MCF 10A (cell line): ENCODE results near the gene CAMP. TPM values are rescaled to one million over a fixed set of nuclear protein-coding genes. Genes with fewer than 3 reads are reported as not detected.

Experiments
- BruUV-seq: library from RNA; stranded (reverse); fragments of 400-500 nt; replicated peaks from 2 replicates; lab custom pipeline; 2021; lab: Mats Ljungman, UMichigan
- CTCF ChIA-PET: fragments of 300-600 bp; sonication (Branson Sonifier 250); formaldehyde crosslinking; extraction: SDS; loops from one replicate; lab custom pipeline; 2021; ENCODE audit warnings: antibody characterized with exemption, inconsistent platforms; lab: Yijun Ruan, JAX
- POLR2A ChIA-PET: fragments of 300-600, 350-650 bp; sonication (Branson Sonifier 250); formaldehyde crosslinking; extraction: SDS; loops from one replicate; lab custom pipeline; 2020; ENCODE audit warnings: antibody characterized with exemption, inconsistent platforms; lab: Yijun Ruan, JAX
- DNase-seq: peaks from one replicate; pipeline ENCODE4 v3.0.0-alpha.2; 2018; ENCODE audit not compliant: unreplicated experiment
- H3K27ac Mint-ChIP-seq: one replicate; pipeline ENCODE4 v1.8.0; 2022; ENCODE audit warnings: mild to moderate bottlenecking, low read depth, mixed read lengths; ENCODE audit not compliant: unreplicated experiment
- H3K27me3 Mint-ChIP-seq: one replicate; pipeline ENCODE4 v1.8.0; 2022; ENCODE audit warnings: mixed read lengths; ENCODE audit not compliant: insufficient read depth, unreplicated experiment
- H3K36me3 Mint-ChIP-seq: one replicate; pipeline ENCODE4 v1.8.0; 2022; ENCODE audit warnings: mild to moderate bottlenecking, moderate library complexity, mixed read lengths; ENCODE audit not compliant: insufficient read depth, unreplicated experiment
- H3K4me1 Mint-ChIP-seq: one replicate; pipeline ENCODE4 v1.8.0; 2022; ENCODE audit warnings: mixed read lengths; ENCODE audit not compliant: insufficient read depth, unreplicated experiment
- H3K4me3 Mint-ChIP-seq: one replicate; pipeline ENCODE4 v1.8.0; 2022; ENCODE audit warnings: mild to moderate bottlenecking, moderate library complexity, mixed read lengths; ENCODE audit not compliant: unreplicated experiment
- H3K9me3 Mint-ChIP-seq: one replicate; pipeline ENCODE4 v1.8.0; 2022; ENCODE audit warnings: mixed read lengths; ENCODE audit not compliant: unreplicated experiment
- CTCF ChIP-seq: fragments of 200-600 bp; IDR thresholded peaks from one replicate; pipeline ENCODE4 v1.8.0; 2022; ENCODE audit warnings: antibody characterized with exemption, mild to moderate bottlenecking; ENCODE audit not compliant: unreplicated experiment
- intact Hi-C: fragments of 100-400 bp; cut with micrococcal nuclease; formaldehyde crosslinking; loops from 2 replicates; pipeline ENCODE4 v1.14.1; 2022
- total RNA-seq: library from RNA; stranded (reverse); gene quantifications from 2 replicates; pipeline ENCODE4 v1.2.3, GENCODE V29; 2022

Gene CAMP
- total RNA-seq, 1 experiment from 2014 or later = 0.72 TPM

GRCh38 chr3:48180531-48181253, 42.6 kb upstream of the CAMP start:
- H3K27ac Mint-ChIP-seq = peak overlapping the region; percentile 35
- H3K9me3 Mint-ChIP-seq = no peaks in the 10 kb centered on the region
- no peak for DNase-seq
- peaks cover 53% of the 10 kb centered on the region for H3K36me3 Mint-ChIP-seq
- BruUV-seq = no TSS peak
- H3K27me3 Mint-ChIP-seq = no peaks in the 10 kb centered on the region
- H3K4me3 Mint-ChIP-seq = no peak overlapping the region
- TF ChIP-seq CTCF = no peak
- no peaks in the 10 kb centered on the region for H3K4me1 Mint-ChIP-seq
- ChIA-PET POLR2A (no interaction called here), CTCF (interaction anchor here (1.0 kb wide), 1 partner anchor 21 kb away, joined by 4 read pairs; no protein-coding TSS in a partner anchor)
- intact Hi-C loops = no loop called here

- no peak overlapping the region for H3K4me3 Mint-ChIP-seq
- peaks cover 42% of the 10 kb centered on the region for H3K36me3 Mint-ChIP-seq
- no peaks in the 10 kb centered on the region for H3K27me3 Mint-ChIP-seq
- ChIA-PET POLR2A (interaction anchor here (1.0 kb wide), 1 partner anchor 33 kb away, joined by 3 read pairs; no protein-coding TSS in a partner anchor), CTCF (interaction anchor here (0.5 to 2.1 kb wide), 2 partner anchors 11 to 23 kb away, joined by 4 to 9 read pairs; no protein-coding TSS in a partner anchor)
- TF ChIP-seq CTCF = no peak
- no peak overlapping the region for H3K27ac Mint-ChIP-seq
- no TSS peak for BruUV-seq
- H3K9me3 Mint-ChIP-seq = no peaks in the 10 kb centered on the region
- H3K4me1 Mint-ChIP-seq = peaks cover 11% of the 10 kb centered on the region
- no peak for DNase-seq
- intact Hi-C loops = no loop called here
Measured at GRCh38 chr3:48184299-48184698, 39.0 kb upstream of the CAMP start.

- peak; percentile 15 for DNase-seq
- no peaks in the 10 kb centered on the region for H3K27me3 Mint-ChIP-seq
- no peak for TF ChIP-seq CTCF
- H3K9me3 Mint-ChIP-seq = no peaks in the 10 kb centered on the region
- no peak overlapping the region for H3K27ac Mint-ChIP-seq
- no TSS peak for BruUV-seq
- no peak overlapping the region for H3K4me3 Mint-ChIP-seq
- peaks cover 42% of the 10 kb centered on the region for H3K36me3 Mint-ChIP-seq
- CTCF ChIA-PET = interaction anchor here (0.5 kb wide), 1 partner anchor 17 kb away, joined by 7 read pairs; no protein-coding TSS in a partner anchor
- POLR2A ChIA-PET = interaction anchor here (0.9 kb wide), 1 partner anchor 9 kb away, joined by 3 read pairs; no protein-coding TSS in a partner anchor
- intact Hi-C loops = no loop called here
- peaks cover 11% of the 10 kb centered on the region for H3K4me1 Mint-ChIP-seq
Measured at GRCh38 chr3:48185129-48185528, 38.2 kb upstream of the CAMP start.

GRCh38 chr3:48186631-48187300, 36.5 kb upstream of the CAMP start:
- ChIA-PET CTCF (interaction anchor here (1.1 to 1.2 kb wide), 2 partner anchors 98 to 249 kb away, joined by 3 read pairs; no protein-coding TSS in a partner anchor), POLR2A (interaction anchor here (0.9 to 2.4 kb wide), 9 partner anchors 54 to 732 kb away, joined by 3 to 10 read pairs (median 5); partner anchors contain the start of genes ARIH2, CCDC51, TMA7 and ZNF589)
- Mint-ChIP-seq H3K27me3 (no peaks in the 10 kb centered on the region), H3K36me3 (peaks cover 28% of the 10 kb centered on the region), H3K9me3 (no peaks in the 10 kb centered on the region), H3K27ac (peak overlapping the region; percentile 13), H3K4me3 (peak overlapping the region; percentile 79), H3K4me1 (peaks cover 11% of the 10 kb centered on the region)
- no peak for TF ChIP-seq CTCF
- BruUV-seq = no TSS peak
- peak; percentile 34 for DNase-seq
- intact Hi-C loops = no loop called here
